Liver (tissue), 3 donors: ENCODE results near the gene TMEM98.

Experiments
- EGR1 ChIP-seq, 2 donors: IDR thresholded peaks; 2 replicates each; pipeline ENCODE4 v1.6.1; 2016 to 2018; ENCODE audit warnings: antibody characterized with exemption in 2 of 2, low read depth in 2 of 2
- FOXA1 ChIP-seq: IDR thresholded peaks from 2 replicates; pipeline ENCODE4 v1.6.1; 2016; ENCODE audit warnings: antibody characterized with exemption
- GABPA ChIP-seq, 2 donors: IDR thresholded peaks in 1 of 2; conservative IDR thresholded peaks in 1 of 2; 2 replicates each; pipeline ENCODE4 v1.6.1; 2016; ENCODE audit warnings: antibody characterized with exemption in 2 of 2, mild to moderate bottlenecking in 1 of 2, moderate library complexity in 1 of 2
- JUND ChIP-seq, 2 donors: IDR thresholded peaks; 2 replicates each; pipeline ENCODE4 v1.6.1; 2016; ENCODE audit warnings: antibody characterized with exemption in 2 of 2
- RAD21 ChIP-seq, 2 donors: IDR thresholded peaks; 2 replicates each; pipeline ENCODE4 v1.6.1; 2016; ENCODE audit warnings: antibody characterized with exemption in 2 of 2, mild to moderate bottlenecking in 2 of 2
- RXRA ChIP-seq, 2 donors: IDR thresholded peaks; 2 replicates each; pipeline ENCODE4 v1.6.1; 2017 to 2018; ENCODE audit warnings: antibody characterized with exemption in 2 of 2, mild to moderate bottlenecking in 1 of 2
- SP1 ChIP-seq: IDR thresholded peaks from 2 replicates; pipeline ENCODE4 v1.6.1; 2018; ENCODE audit warnings: antibody characterized with exemption, mild to moderate bottlenecking
- TAF1 ChIP-seq: conservative IDR thresholded peaks from 2 replicates; pipeline ENCODE4 v1.6.1; 2016; ENCODE audit warnings: antibody characterized with exemption, mild to moderate bottlenecking
- YY1 ChIP-seq: IDR thresholded peaks from 2 replicates; pipeline ENCODE4 v1.6.1; 2016; ENCODE audit warnings: antibody characterized with exemption, mild to moderate bottlenecking
- TF ChIP-seq, protein P1 (sequence below): fragments of 150-350 bp; IDR thresholded peaks from 2 replicates; pipeline ENCODE4 v1.5.1; 2017; ENCODE audit warnings: improper control_type of control experiment, low read depth, low read length; ENCODE audit not compliant: missing input control
- TF ChIP-seq, protein P2 (sequence below): IDR thresholded peaks from 2 replicates; pipeline ENCODE4 v1.6.1; 2016; ENCODE audit warnings: antibody characterized with exemption, mild to moderate bottlenecking
- TF ChIP-seq, protein P3 (sequence below): IDR thresholded peaks from 2 replicates; pipeline ENCODE4 v1.6.1; 2016; ENCODE audit warnings: antibody characterized with exemption
- TF ChIP-seq, protein P4 (sequence below): IDR thresholded peaks from 2 replicates; pipeline ENCODE4 v1.6.1; 2016; ENCODE audit warnings: antibody characterized with exemption
- donor health status: healthy.
- donor health status: healthy.

DNA sequence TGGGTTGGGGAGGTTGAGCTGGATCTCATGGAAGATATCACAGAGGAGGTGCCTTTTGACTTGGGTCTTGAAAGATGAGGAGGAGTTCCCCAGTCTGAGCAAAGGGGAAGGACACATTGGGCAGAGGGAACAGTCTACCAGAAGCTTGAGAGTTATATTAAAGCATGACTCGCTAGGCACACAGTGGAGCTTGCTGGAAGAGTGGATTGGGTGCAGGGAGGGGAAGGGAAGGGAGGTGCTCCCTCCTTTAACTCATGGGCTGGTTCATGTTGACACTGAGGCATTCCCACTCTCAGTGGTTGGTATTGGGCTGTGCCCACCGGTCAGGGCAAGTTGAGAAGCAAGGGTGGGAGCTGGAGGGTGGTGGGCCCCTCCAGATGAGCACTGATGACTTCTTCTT is 5.9 kb downstream of the TMEM98 start:
- TF ChIP-seq, protein P1, sequence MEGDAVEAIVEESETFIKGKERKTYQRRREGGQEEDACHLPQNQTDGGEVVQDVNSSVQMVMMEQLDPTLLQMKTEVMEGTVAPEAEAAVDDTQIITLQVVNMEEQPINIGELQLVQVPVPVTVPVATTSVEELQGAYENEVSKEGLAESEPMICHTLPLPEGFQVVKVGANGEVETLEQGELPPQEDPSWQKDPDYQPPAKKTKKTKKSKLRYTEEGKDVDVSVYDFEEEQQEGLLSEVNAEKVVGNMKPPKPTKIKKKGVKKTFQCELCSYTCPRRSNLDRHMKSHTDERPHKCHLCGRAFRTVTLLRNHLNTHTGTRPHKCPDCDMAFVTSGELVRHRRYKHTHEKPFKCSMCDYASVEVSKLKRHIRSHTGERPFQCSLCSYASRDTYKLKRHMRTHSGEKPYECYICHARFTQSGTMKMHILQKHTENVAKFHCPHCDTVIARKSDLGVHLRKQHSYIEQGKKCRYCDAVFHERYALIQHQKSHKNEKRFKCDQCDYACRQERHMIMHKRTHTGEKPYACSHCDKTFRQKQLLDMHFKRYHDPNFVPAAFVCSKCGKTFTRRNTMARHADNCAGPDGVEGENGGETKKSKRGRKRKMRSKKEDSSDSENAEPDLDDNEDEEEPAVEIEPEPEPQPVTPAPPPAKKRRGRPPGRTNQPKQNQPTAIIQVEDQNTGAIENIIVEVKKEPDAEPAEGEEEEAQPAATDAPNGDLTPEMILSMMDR = no peak
- TF ChIP-seq JUND (IDR thresholded peaks at IDR 0.05) (no peak), TAF1 (no peak), EGR1 (IDR thresholded peaks at IDR 0.05; ENCODE audit: low read depth in 2 of 2) (no peak), RAD21 (IDR thresholded peaks at IDR 0.05) (no peak), FOXA1 (no peak), YY1 (no peak), RXRA (IDR thresholded peaks at IDR 0.05) (no peak), SP1 (no peak), GABPA (IDR thresholded peaks at IDR 0.05 in 1 of 2, conservative IDR thresholded peaks at IDR 0.05 in 1 of 2) (no peak)
- TF ChIP-seq, protein P2, sequence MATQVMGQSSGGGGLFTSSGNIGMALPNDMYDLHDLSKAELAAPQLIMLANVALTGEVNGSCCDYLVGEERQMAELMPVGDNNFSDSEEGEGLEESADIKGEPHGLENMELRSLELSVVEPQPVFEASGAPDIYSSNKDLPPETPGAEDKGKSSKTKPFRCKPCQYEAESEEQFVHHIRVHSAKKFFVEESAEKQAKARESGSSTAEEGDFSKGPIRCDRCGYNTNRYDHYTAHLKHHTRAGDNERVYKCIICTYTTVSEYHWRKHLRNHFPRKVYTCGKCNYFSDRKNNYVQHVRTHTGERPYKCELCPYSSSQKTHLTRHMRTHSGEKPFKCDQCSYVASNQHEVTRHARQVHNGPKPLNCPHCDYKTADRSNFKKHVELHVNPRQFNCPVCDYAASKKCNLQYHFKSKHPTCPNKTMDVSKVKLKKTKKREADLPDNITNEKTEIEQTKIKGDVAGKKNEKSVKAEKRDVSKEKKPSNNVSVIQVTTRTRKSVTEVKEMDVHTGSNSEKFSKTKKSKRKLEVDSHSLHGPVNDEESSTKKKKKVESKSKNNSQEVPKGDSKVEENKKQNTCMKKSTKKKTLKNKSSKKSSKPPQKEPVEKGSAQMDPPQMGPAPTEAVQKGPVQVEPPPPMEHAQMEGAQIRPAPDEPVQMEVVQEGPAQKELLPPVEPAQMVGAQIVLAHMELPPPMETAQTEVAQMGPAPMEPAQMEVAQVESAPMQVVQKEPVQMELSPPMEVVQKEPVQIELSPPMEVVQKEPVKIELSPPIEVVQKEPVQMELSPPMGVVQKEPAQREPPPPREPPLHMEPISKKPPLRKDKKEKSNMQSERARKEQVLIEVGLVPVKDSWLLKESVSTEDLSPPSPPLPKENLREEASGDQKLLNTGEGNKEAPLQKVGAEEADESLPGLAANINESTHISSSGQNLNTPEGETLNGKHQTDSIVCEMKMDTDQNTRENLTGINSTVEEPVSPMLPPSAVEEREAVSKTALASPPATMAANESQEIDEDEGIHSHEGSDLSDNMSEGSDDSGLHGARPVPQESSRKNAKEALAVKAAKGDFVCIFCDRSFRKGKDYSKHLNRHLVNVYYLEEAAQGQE = no peak
- TF ChIP-seq, protein P3, sequence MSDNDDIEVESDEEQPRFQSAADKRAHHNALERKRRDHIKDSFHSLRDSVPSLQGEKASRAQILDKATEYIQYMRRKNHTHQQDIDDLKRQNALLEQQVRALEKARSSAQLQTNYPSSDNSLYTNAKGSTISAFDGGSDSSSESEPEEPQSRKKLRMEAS = no peak
- TF ChIP-seq, protein P4, sequence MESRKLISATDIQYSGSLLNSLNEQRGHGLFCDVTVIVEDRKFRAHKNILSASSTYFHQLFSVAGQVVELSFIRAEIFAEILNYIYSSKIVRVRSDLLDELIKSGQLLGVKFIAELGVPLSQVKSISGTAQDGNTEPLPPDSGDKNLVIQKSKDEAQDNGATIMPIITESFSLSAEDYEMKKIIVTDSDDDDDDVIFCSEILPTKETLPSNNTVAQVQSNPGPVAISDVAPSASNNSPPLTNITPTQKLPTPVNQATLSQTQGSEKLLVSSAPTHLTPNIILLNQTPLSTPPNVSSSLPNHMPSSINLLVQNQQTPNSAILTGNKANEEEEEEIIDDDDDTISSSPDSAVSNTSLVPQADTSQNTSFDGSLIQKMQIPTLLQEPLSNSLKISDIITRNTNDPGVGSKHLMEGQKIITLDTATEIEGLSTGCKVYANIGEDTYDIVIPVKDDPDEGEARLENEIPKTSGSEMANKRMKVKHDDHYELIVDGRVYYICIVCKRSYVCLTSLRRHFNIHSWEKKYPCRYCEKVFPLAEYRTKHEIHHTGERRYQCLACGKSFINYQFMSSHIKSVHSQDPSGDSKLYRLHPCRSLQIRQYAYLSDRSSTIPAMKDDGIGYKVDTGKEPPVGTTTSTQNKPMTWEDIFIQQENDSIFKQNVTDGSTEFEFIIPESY = no peak
